Testis (tissue), 3 donors: ENCODE measurements around the gene IGF2R. TPM values are rescaled to one million over a fixed set of nuclear protein-coding genes. Genes with fewer than 3 reads are reported as not detected.
"Not testable (repeated sequence)": the region's sequence is repeated elsewhere in the genome, so short reads cannot be mapped to it uniquely, and the experiment has no call there.

Source experiments
- DNase-seq: peaks from one replicate; pipeline ENCODE4 v3.0.0-alpha.2; 2019
- H3K27ac ChIP-seq, 2 donors: fragments of 200-600 bp; sonication (generic); one replicate each; pipeline ENCODE4 v1.5.1; 2019
- H3K27me3 ChIP-seq: fragments of 200-600 bp; sonication (generic); one replicate; pipeline ENCODE4 v1.5.1; 2019
- H3K36me3 ChIP-seq: fragments of 200-600 bp; sonication (generic); one replicate; pipeline ENCODE4 v1.5.1; 2017; ENCODE audit warnings: low read depth; ENCODE audit errors: missing control alignments
- H3K4me1 ChIP-seq: fragments of 200-600 bp; sonication (generic); one replicate; pipeline ENCODE4 v1.5.1; 2019
- H3K4me3 ChIP-seq, 2 donors: fragments of 200-600 bp; sonication (generic); one replicate each; pipeline ENCODE4 v1.5.1; 2017 to 2019
- H3K9me3 ChIP-seq: fragments of 200-600 bp; sonication (generic); one replicate; pipeline ENCODE4 v1.5.1; 2017
- CTCF ChIP-seq, 3 experiments: fragments of 450-650 bp in 2 of 3; fragments of 200-600 bp in 1 of 3; sonication (generic) in 1 of 3; IDR thresholded peaks; one replicate each; pipeline ENCODE4 v1.5.1; 2016 to 2019; ENCODE audit warnings: antibody characterized with exemption in 3 of 3, mild to moderate bottlenecking in 2 of 3, moderate library complexity in 1 of 3
- POLR2A ChIP-seq: fragments of 450-650 bp; IDR thresholded peaks from one replicate; pipeline ENCODE4 v1.6.1; 2017; ENCODE audit warnings: antibody characterized with exemption, mild to moderate bottlenecking, moderate library complexity
- WGBS, 2 donors: methylation state at CpG; one replicate each; pipeline ENCODE4 v1.1.5; 2018; 5-methylcytosine and 5-hydroxymethylcytosine counted together
- intact Hi-C: fragments of 100-400 bp; cut with DNase I; formaldehyde crosslinking; loops from one replicate; pipeline ENCODE4 v1.15.1; 2023; ENCODE audit warnings: low total_unique reads
- polyA plus RNA-seq: library from polyadenylated mRNA; stranded (reverse); fragments of 350-450 nt; fragmentation: Illumina TruSeq; extraction: RNeasy Lipid Tissue Mini Kit (QIAGEN cat#74804); gene quantifications from one replicate; pipeline ENCODE4 v1.2.3, GENCODE V29; 2014; ENCODE audit warnings: low read depth, low replicate concordance; ENCODE audit not compliant: insufficient read depth
- total RNA-seq, 2 donors: library from RNA; depleted of rRNA; stranded (reverse); fragments of >200 nt; gene quantifications; one replicate each; pipeline ENCODE4 v1.2.3, GENCODE V29; 2016

The IGF2R gene
- total and polyA plus RNA-seq, 3 donors from 2014 or later = 47.3 to 109 (median 84.6) TPM

GRCh38 chr6:159997498-159998101 lies 28.7 kb downstream of the IGF2R start:
- Histone ChIP-seq H3K27ac (no peak overlapping the region), H3K36me3 (no peaks in the 10 kb centered on the region), H3K4me1 (no peaks in the 10 kb centered on the region), H3K27me3 (no peaks in the 10 kb centered on the region), H3K9me3 (no peaks in the 10 kb centered on the region), H3K4me3 (no peak overlapping the region)
- intact Hi-C loops = no loop called here
- DNase-seq = no peak
- no peak for TF ChIP-seq CTCF (IDR thresholded peaks at IDR 0.05)
- no peak for TF ChIP-seq POLR2A
- 90 to 93% methylated on average over 8 to 11 of the region's 11 CpGs for WGBS, 2 donors

- DNase-seq = no peak
- WGBS, 2 donors = 88 to 96% methylated on average over 2 of the region's 2 CpGs
- no peaks in the 10 kb centered on the region for H3K4me1 ChIP-seq
- H3K27me3 ChIP-seq = no peaks in the 10 kb centered on the region
- no peak overlapping the region for H3K27ac ChIP-seq
- no peaks in the 10 kb centered on the region for H3K36me3 ChIP-seq
- H3K9me3 ChIP-seq = no peaks in the 10 kb centered on the region
- TF ChIP-seq CTCF (IDR thresholded peaks at IDR 0.05) (no peak), POLR2A (no peak)
- H3K4me3 ChIP-seq = no peak overlapping the region
- intact Hi-C loops = no loop called here
These were observed 29.7 kb downstream of the IGF2R start for GRCh38 chr6:159998538-159998937.

- no peak overlapping the region for H3K4me3 ChIP-seq
- no peaks in the 10 kb centered on the region for H3K4me1 ChIP-seq
- H3K9me3 ChIP-seq = no peaks in the 10 kb centered on the region
- no peaks in the 10 kb centered on the region for H3K36me3 ChIP-seq
- H3K27ac ChIP-seq = no peak overlapping the region
- 91 to 95% methylated on average over 6 of the region's 6 CpGs for WGBS, 2 donors
- DNase-seq = no peak
- H3K27me3 ChIP-seq = no peaks in the 10 kb centered on the region
- intact Hi-C loops = no loop called here
- TF ChIP-seq CTCF (IDR thresholded peaks at IDR 0.05) (no peak), POLR2A (no peak)
These were observed 30.4 kb downstream of the IGF2R start for GRCh38 chr6:159999240-159999671.

GRCh38 chr6:160000280-160000704 lies 31.4 kb downstream of the IGF2R start:
- 85 to 86% methylated on average over 7 to 8 of the region's 8 CpGs for WGBS, 2 donors

GRCh38 chr6:160000893-160001427 lies 32.1 kb downstream of the IGF2R start:
- H3K4me1 ChIP-seq, H3K4me3 ChIP-seq, H3K27ac ChIP-seq, H3K36me3 ChIP-seq, DNase-seq, H3K9me3 ChIP-seq, intact Hi-C loops, H3K27me3 ChIP-seq: not testable (repeated sequence)
- WGBS, 2 donors = 81 to 86% methylated on average over 8 to 9 of the region's 9 CpGs

More at GRCh38 chr6:160000280-160000704, 31.4 kb downstream of the IGF2R start:
- Histone ChIP-seq H3K4me1 (no peaks in the 10 kb centered on the region), H3K36me3 (no peaks in the 10 kb centered on the region), H3K27ac (no peak overlapping the region), H3K9me3 (no peaks in the 10 kb centered on the region), H3K4me3 (no peak overlapping the region), H3K27me3 (no peaks in the 10 kb centered on the region)
- intact Hi-C loops = no loop called here
- TF ChIP-seq POLR2A = no peak
- TF ChIP-seq CTCF (IDR thresholded peaks at IDR 0.05) = no peak
- DNase-seq = no peak
